Ovary (tissue), 9 donors: ENCODE results near the gene HAPLN2. TPM values are rescaled to one million over a fixed set of nuclear protein-coding genes. Genes with fewer than 3 reads are reported as not detected.

Source experiments
- DNase-seq, 5 donors: peaks; one replicate each; pipeline ENCODE4 v3.0.0-alpha.2; 2019 to 2020
- H3K27ac ChIP-seq, 2 donors: fragments of 200-600 bp; one replicate each; pipeline versions ENCODE4 v1.5.1 to v1.8.0; 2019 to 2022
- H3K27me3 ChIP-seq: fragments of 200-600 bp; one replicate; pipeline ENCODE4 v1.8.0; 2022
- H3K36me3 ChIP-seq: fragments of 200-600 bp; sonication (generic); one replicate; pipeline ENCODE4 v1.5.1; 2019
- H3K4me1 ChIP-seq: one replicate; pipeline ENCODE4 v1.8.1; 2013; ENCODE audit warnings: mild to moderate bottlenecking, moderate library complexity; ENCODE audit not compliant: insufficient read depth
- H3K4me3 ChIP-seq: fragments of 200-600 bp; sonication (generic); one replicate; pipeline ENCODE4 v1.5.1; 2017
- H3K9me3 ChIP-seq, 2 donors: fragments of 200-600 bp in 1 of 2; sonication (generic) in 1 of 2; one replicate each; pipeline versions ENCODE4 v1.5.1 to v1.8.1; 2013 to 2019; ENCODE audit warnings: mild to moderate bottlenecking in 1 of 2, moderate library complexity in 1 of 2
- CTCF ChIP-seq, 3 donors: fragments of 450-650 bp in 2 of 3; fragments of 200-600 bp in 1 of 3; IDR thresholded peaks; one replicate each; pipeline versions ENCODE4 v1.5.1 to v1.8.0; 2016 to 2022; ENCODE audit warnings: antibody characterized with exemption in 3 of 3, mild to moderate bottlenecking in 1 of 3
- EP300 ChIP-seq: sonication (generic); formaldehyde crosslinking; IDR thresholded peaks from one replicate; pipeline ENCODE4 v1.6.1; 2017; ENCODE audit warnings: antibody characterized with exemption
- POLR2A ChIP-seq: fragments of 450-650 bp; IDR thresholded peaks from one replicate; pipeline ENCODE4 v1.6.1; 2017; ENCODE audit warnings: antibody characterized with exemption, mild to moderate bottlenecking, moderate library complexity
- WGBS, 3 donors: extraction: QIAGEN DNeasy Blood & Tissue Kit in 1 of 3; methylation state at CpG; one replicate each; pipeline versions ENCODE4 v1.1.5 to v1.1.7; 2013 to 2017; 5-methylcytosine and 5-hydroxymethylcytosine counted together
- intact Hi-C, 4 donors: fragments of 100-400 bp; cut with DNase I; formaldehyde crosslinking; loops; one replicate each; pipeline versions ENCODE4 v1.11.0 to v1.15.1; 2022 to 2023
- polyA plus RNA-seq, 2 donors: library from polyadenylated mRNA; stranded (reverse); fragments of 200-250 nt in 1 of 2; fragments of 350-450 nt in 1 of 2; fragmentation: Illumina TruSeq in 1 of 2; extraction: RNeasy Lipid Tissue Mini Kit (QIAGEN cat#74804) in 1 of 2; gene quantifications; one replicate each; pipeline ENCODE4 v1.2.3, GENCODE V29; 2013 to 2014
- total RNA-seq, 7 donors: library from RNA; depleted of rRNA in 2 of 7; stranded (reverse); fragments of >200 nt in 2 of 7; fragmentation: NEBNext Ultra II Directional in 3 of 7; extraction: Animal tissue kit (Norgen Biotek cat#: 25700) in 3 of 7; gene quantifications; one replicate each; pipeline versions ENCODE4 v1.1.0 to v1.2.4, GENCODE V29; 2016 to 2023
- donor health status: DM: no; HTN: no; CAD: no; lungs with moderate emphysema.
- donor health status: DM: no; HTN: no; CAD: no.
- donor health status: Bipolar disorder and iron deficiency.
- donor health status: DM: yes; HTN: yes; CAD: no.
- donor health status: DM: no; HTN: no; CAD: no.
- donor health status: DM: yes; HTN: yes; CAD: no.

Gene HAPLN2
- total and polyA plus RNA-seq, 9 donors: 0.30 to 1.9 (median 1.2) TPM; not detected in 1

GRCh38 chr1:156592158-156592909, 26.9 kb upstream of the HAPLN2 start:
- Histone ChIP-seq H3K4me1 (no peaks in the 10 kb centered on the region), H3K27me3 (no peaks in the 10 kb centered on the region), H3K9me3 (no peaks in the 10 kb centered on the region), H3K27ac (peak overlapping the region; percentile 59 to 71), H3K36me3 (no peaks in the 10 kb centered on the region), H3K4me3 (peak overlapping the region; percentile 51)
- intact Hi-C loops: loop anchor here in 1 of 4 donors (5.0 kb wide), 1 partner anchor 135 kb away; no protein-coding TSS in a partner anchor
- WGBS, 3 donors: 30 to 35% (median 31%) methylated on average over 16 of the region's 16 CpGs
- DNase-seq: no peak
- TF ChIP-seq EP300 (no peak), POLR2A (no peak), CTCF (IDR thresholded peaks at IDR 0.05) (no peak)

- Histone ChIP-seq H3K27me3 (no peaks in the 10 kb centered on the region), H3K36me3 (no peaks in the 10 kb centered on the region), H3K4me3 (no peak overlapping the region), H3K9me3 (no peaks in the 10 kb centered on the region), H3K27ac (no peak overlapping the region), H3K4me1 (no peaks in the 10 kb centered on the region)
- TF ChIP-seq POLR2A: no peak
- no peak for TF ChIP-seq CTCF (IDR thresholded peaks at IDR 0.05)
- no peak for TF ChIP-seq EP300
- no peak for DNase-seq
- intact Hi-C loops: loop anchor here in 1 of 4 donors (5.0 kb wide), 1 partner anchor 136 kb away; no protein-coding TSS in a partner anchor
- WGBS, 3 donors: 75 to 84% (median 78%) methylated on average over 8 of the region's 8 CpGs
Measured at GRCh38 chr1:156592910-156593660, 26.1 kb upstream of the HAPLN2 start.

- Histone ChIP-seq H3K4me3 (no peak overlapping the region), H3K27me3 (no peaks in the 10 kb centered on the region), H3K27ac (no peak overlapping the region), H3K9me3 (no peaks in the 10 kb centered on the region), H3K4me1 (no peaks in the 10 kb centered on the region), H3K36me3 (no peaks in the 10 kb centered on the region)
- intact Hi-C loops: loop anchor here in 1 of 4 donors (5.0 kb wide), 1 partner anchor 136 kb away; no protein-coding TSS in a partner anchor
- WGBS, 3 donors: 85 to 88% (median 87%) methylated on average over 8 of the region's 8 CpGs
- no peak for DNase-seq
- TF ChIP-seq CTCF (IDR thresholded peaks at IDR 0.05) (no peak), EP300 (no peak), POLR2A (no peak)
Measured at GRCh38 chr1:156593661-156593989, 25.6 kb upstream of the HAPLN2 start.

- intact Hi-C loops: loop anchor here in 1 of 4 donors (5.0 kb wide), 1 partner anchor 137 kb away; no protein-coding TSS in a partner anchor
- no peak overlapping the region for H3K27ac ChIP-seq
- no peaks in the 10 kb centered on the region for H3K4me1 ChIP-seq
- 49 to 62% (median 54%) methylated on average over 3 of the region's 3 CpGs for WGBS, 3 donors
- H3K9me3 ChIP-seq: no peaks in the 10 kb centered on the region
- H3K27me3 ChIP-seq: no peaks in the 10 kb centered on the region
- TF ChIP-seq CTCF (IDR thresholded peaks at IDR 0.05): no peak
- TF ChIP-seq EP300: no peak
- TF ChIP-seq POLR2A: no peak
- H3K4me3 ChIP-seq: no peak overlapping the region
- no peaks in the 10 kb centered on the region for H3K36me3 ChIP-seq
- no peak for DNase-seq
Measured at GRCh38 chr1:156594190-156594589, 25.0 kb upstream of the HAPLN2 start.
